ENCODE measurements around the gene HOXA11.

The HOXA11 gene

GRCh38 chr7:27169658-27170425 lies 15.2 kb downstream of the HOXA11 start:
- DNase-seq (ENCODE audit: low read depth) = no peak

DNA sequence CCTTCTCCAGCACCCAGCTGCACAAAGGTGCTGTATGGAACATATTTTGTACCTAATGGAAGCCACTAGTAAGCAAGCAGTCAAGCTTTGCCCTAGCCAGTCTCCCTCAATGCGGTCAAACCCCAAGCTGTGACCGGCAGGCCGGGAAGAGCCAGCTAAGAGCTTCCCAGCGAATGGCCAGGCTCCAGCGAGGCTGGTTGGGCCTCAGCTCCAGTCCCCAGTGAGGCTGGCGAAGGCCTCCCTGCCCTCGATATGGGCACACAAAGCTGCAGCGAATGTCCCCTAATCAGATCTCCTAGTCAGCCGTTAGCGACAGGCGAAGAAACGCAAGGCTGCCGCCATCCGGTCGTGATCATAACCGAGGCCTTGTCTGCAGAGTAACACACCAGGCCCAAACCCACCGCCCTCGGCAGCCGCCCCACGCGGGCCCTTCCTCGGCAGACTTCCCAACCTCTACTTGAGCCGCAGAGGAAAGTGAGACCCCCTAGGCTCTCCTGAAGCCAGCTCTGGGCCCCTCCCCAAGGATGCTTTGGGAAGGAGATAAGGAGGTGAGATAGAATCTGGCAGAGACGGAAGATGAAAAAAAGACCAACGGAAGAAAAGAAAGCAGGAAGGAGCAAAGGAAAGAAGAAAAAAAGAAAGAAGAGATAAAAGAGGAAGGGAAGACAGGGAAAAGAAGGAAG lies 16.6 kb downstream of the HOXA11 start:
- no peak for DNase-seq (ENCODE audit: low read depth)

DNA sequence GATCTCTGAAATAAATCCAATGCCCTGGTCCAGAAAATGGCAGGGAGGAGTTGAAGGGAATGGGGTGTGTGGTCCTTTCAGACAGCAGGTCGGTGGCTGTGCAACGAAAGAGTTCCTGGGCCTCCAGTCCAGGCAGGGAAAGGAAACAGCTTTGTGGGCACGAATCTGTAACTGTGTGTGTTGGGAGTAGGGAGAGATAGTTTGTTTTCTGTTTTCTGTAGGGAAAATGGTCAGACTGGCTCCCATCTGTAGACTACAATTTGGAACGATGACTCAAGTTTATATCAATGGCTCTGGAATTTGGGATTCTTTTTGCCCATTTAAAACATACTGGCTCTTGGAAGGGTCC lies 17.1 kb downstream of the HOXA11 start:
- no peak for DNase-seq (ENCODE audit: low read depth)

- DNase-seq (ENCODE audit: low read depth) = no peak
These were observed 18.2 kb downstream of the HOXA11 start for GRCh38 chr7:27166531-27167505.

- DNase-seq (ENCODE audit: low read depth) = no peak
These were observed 19.0 kb downstream of the HOXA11 start for GRCh38 chr7:27165996-27166530.

GRCh38 chr7:27165089-27165995 lies 19.7 kb downstream of the HOXA11 start, which contains the start of gene HOXA9:
Gene HOXA9, minus strand, starts transcription at chr7:27165537. Its CDS starts 80 bp downstream, at chr7:27165457.
- DNase-seq (ENCODE audit: low read depth) = no peak

DNA sequence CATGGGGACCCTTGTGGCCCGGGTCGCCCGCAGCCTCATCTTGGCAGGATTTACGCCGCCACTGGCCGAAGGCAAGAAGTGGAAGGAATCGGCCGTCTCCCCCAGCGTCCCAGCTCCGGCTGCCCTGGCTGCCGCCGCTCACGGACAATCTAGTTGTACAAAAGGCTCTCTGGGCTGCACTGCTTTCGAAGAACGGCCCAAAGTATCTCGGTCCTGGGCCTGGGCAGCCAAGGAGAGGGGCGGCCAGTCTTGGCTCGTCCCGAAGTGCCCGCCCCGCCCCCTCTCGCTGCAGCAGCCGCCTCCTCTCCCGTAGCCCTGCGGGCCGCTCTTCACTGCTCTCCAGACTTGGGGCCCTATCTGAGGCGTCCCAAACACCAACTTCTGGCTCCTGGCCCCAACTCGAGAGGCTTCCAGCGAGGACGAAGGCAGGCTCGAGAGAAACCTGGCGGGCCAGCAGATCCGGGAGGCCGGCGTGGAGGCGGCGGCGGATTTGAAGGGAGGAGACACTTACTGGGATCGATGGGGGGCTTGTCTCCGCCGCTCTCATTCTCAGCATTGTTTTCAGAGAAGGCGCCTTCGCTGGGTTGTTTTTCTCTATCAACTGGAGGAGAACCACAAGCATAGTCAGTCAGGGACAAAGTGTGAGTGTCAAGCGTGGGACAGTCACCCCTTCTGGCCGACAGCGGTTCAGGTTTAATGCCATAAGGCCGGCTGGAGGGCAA lies 20.5 kb downstream of the HOXA11 start:
- DNase-seq (ENCODE audit: low read depth) = no peak

DNA sequence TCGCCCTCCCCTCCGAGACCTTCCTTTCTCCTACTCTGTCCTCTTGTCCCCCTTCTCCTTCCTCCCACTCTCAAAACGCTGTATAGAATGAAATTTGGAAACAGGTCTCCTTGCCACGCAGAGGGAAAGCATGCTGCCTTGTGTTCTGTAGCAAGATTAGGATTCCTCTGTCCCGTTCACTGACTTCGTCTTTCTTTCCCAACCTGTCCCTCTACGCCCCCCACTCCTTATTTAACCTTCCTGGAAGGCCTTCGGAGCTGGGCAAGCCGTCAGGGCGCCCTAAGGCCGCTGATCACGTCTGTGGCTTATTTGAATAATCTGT lies 21.0 kb downstream of the HOXA11 start:
- DNase-seq (ENCODE audit: low read depth) = no peak

DNA sequence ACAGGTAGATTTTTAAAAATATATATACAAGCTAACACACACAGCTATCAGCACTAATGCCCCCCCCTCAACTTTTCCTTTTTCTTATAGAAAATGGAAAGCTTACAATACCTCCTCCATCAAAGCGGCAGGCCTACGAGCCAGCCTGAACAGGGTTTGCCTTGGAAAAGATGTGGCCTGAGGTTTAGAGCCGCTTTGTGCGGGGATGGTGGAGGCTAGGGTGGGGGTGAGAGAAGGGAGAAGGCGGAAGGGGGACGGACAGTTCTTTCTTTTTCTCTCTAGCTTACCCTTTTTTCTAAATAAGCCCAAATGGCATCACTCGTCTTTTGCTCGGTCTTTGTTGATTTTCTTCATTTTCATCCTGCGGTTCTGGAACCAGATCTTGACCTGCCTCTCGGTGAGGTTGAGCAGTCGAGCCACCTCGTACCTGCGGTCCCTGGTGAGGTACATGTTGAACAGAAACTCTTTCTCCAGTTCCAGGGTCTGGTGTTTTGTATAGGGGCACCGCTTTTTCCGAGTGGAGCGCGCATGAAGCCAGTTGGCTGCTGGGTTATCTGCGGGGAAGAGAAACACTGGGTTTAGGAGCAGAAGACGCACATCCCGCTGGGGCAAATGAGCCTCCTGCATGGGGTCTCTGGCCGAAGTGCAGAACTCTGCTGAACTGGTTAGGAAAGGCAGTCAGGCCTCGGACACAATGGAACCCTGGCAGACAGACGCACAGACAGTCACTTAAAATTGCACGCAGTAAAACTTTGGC lies 21.6 kb downstream of the HOXA11 start:
- no peak for DNase-seq (ENCODE audit: low read depth)

DNA sequence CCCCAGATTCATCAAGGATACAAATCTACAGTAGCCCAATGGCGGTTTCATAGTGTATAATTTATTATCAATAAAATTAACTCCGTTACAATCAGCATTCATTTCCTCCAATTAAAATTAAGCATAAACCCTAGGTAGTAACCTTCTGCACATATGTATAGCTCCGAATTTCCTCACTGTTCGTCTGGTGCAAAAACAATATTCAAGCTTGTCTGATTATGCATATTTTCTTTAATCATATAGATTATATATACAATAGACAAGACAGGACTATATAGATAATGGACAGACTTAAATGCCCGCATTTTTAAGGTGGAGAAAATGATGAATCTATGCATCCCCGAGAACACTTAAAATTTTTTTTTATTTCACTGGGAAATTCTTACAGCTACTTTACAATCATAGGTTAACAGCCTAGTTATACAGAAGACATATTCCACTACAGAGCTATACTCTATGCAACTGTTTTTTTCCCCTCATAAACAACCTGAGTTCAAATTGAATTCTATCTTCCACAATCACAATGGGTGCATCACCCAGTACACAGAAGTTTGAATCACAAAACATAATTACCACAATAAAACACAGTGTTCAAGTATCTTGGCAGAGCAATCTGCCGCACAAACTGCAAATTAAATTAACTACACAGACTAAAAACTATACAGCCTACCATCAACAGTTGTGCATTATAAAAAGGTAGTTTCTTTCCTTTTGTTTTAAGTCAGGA lies 22.3 kb downstream of the HOXA11 start:
- no peak for DNase-seq (ENCODE audit: low read depth)

DNA sequence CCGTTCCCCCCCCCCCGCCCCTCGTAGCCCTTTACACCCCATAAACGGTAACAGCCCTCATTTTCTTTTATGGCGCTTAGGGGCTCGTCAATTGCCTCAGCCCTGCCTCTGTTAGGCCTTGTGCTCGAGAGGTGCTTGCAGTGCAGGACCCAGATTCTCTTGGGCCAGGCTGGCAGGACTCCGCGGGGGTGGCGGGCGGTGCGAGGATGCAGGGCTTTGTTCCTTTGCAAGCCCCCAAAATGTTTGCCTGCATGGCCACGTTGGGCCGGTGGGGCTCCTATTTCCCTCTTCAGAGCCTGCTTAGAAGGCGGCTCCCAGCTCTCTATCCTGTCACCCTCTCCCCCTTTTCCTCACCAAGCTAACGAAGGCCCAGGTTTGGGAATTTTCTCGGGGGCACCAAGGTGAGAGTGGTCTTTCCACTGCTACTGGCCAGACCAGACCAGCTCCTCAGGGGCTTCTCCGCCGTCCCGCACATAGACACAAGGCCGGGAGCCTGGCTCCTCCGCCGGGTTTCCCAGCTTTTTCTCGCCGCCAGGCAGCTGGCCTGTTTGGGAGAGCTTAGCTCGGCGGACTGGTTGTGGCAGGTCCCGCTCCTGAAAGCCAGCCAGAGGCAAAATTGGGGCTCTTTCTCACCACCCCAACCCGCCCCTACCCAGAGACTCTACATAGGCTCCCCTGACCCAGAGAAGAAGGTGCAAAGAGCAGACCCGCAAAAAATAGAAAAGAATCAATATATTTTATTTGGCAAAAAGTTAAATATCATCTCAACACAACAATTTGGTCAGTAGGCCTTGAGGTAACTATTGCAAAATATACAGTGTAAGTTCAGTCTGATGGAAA lies 23.1 kb downstream of the HOXA11 start:
- no peak for DNase-seq (ENCODE audit: low read depth)

DNA sequence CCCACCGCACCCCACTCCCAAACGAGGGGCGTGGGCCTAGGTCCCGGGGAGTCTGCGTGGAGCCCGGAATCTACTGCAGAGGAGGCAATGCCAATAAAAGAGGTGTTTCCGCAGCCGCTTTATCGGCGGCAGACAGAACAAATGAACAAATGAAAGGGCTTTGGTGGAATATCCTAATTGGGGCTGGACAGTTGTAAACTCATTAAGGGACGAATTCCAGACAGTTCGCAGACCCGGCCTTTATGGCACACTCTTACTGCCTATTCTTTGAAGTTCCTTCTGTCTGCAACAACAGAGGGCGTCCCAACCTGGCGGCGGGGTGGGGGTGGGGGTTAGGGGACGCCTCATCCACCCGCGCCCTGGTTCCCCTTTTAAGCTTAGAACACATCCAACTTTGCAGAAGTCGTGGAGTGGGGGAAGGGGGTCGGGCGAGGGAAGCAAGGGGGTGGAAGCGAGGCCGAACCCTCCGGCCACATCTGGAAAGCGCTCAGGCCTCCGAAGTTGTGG lies 23.8 kb downstream of the HOXA11 start:
- no peak for DNase-seq (ENCODE audit: low read depth)

DNA sequence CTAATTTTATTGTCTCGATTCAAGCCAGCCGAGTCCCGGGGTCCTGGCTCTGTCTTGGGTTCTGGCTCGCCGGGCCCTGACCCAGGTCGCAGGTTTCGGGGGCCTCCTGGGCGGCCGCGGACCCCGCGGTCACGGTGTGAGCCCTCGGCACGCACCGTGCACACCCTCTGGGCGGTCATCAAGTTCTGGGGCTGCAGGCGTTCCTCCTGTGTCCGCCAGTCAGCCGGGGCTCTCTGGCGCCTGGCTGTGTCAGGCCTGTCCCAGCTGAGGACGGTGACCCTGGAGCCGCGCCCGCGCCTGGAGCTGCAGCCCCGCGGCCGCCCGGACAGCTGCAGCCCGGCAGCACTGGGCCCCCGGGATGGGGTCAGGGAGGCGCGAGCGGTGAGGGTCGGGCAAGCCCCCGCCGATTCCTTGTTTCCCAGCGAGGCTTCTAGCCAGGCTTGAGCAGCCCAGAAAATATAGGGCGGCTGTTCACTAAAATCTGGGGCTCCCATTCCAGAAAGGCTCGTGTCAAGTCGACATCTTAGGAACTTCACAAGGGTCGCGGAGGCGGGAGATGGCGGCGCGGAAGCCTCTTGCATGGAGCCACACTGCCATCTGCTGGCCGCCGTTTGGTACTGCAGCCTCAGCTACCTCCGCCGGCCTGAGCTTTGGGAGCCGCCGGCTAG lies 24.4 kb downstream of the HOXA11 start:
- peak; percentile 58 for DNase-seq (ENCODE audit: low read depth)

- DNase-seq (ENCODE audit: low read depth) = no peak
These were observed 24.9 kb downstream of the HOXA11 start for GRCh38 chr7:27160145-27160545.

DNA sequence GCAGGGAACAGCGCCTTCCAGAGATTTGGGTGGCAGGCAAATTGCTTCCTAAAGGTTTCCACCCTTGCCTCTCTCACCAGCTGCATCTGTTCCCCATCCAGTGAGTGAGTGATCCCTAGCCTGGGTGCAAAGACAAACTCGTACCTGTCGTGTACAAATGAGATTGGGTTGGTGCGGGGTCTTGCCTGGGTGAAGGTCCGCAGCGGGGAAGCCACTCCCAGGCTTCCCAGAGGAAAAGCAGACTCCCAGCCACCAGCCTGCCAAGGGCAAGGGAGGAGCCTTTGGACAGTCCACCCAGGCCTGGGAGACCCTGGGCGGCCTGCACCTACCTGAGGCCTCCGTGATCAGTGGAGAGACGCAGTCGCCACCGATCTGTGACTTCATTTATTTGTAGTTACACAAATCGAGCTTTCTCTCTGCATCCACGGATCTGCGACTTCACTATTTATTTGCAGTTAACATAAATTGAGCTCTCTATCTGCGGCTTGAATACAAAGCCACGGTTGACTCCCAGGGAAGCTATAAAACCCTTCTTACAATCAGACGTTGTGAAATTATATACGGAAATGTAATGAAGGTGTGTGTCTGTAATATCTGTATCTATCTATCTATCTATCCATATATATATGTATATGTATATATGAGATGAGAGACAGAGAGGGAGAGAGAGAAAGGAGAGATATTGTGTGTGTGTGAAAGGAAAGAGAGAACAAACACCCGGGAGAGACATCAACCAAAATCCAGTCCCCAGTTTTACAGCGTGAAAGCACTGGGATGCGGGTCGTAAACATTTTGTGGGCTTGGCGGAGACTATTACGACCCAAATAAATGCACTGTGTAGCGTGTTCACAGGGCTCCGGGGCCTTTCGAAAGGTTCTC lies 25.5 kb downstream of the HOXA11 start:
- DNase-seq (ENCODE audit: low read depth) = no peak

Data from T-helper 22 cell (primary cell).